Omental fat pad (tissue), 4 donors: ENCODE measurements around the gene HMGN3. TPM values are rescaled to one million over a fixed set of nuclear protein-coding genes. Genes with fewer than 3 reads are reported as not detected.

Experiments used
- ATAC-seq: fragments of 150-250 bp; one replicate; pipeline ENCODE4 v1.9.1; 2016; ENCODE audit warnings: mild to moderate bottlenecking, moderate library complexity; ENCODE audit not compliant: low FRiP score
- DNase-seq: peaks from one replicate; pipeline ENCODE4 v3.0.0-alpha.2; 2019; ENCODE audit warnings: low spot score
- total RNA-seq, 4 donors: library from RNA; depleted of rRNA; stranded (reverse); fragments of >200 nt; gene quantifications; one replicate each; pipeline ENCODE4 v1.1.0, GENCODE V29; 2016
- TF ChIP-seq, protein P1 (sequence below), 3 donors: fragments of 450-650 bp; IDR thresholded peaks; one replicate each; pipeline ENCODE4 v1.5.1; 2016 to 2017; ENCODE audit warnings: antibody characterized with exemption in 3 of 3, mild to moderate bottlenecking in 3 of 3, moderate library complexity in 2 of 3

HMGN3 gene
- total RNA-seq, 4 donors from 2014 or later: 26.7 to 66.2 (median 51.3) TPM

DNA sequence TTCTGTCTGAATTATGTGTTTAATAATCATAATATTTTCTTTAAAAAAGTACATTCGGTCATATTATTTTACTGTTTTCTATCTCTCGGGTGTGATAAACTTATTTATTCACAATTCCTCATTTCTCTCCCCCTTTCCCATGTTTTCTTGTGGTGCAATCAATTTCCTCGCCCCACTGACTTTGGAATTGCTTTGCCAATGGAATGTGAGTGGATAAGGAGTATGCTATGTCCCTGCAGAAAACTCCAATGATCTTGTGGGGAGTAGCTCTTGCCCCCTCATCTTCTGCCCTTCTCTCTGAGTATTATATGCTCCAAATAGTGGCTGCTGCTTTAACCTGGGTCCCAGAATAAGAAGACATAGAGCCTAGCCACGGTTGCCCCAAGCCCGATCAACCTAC is 64.1 kb downstream of the HMGN3 start:
- DNase-seq (no peak), ATAC-seq (no peak)
- TF ChIP-seq, protein P1, sequence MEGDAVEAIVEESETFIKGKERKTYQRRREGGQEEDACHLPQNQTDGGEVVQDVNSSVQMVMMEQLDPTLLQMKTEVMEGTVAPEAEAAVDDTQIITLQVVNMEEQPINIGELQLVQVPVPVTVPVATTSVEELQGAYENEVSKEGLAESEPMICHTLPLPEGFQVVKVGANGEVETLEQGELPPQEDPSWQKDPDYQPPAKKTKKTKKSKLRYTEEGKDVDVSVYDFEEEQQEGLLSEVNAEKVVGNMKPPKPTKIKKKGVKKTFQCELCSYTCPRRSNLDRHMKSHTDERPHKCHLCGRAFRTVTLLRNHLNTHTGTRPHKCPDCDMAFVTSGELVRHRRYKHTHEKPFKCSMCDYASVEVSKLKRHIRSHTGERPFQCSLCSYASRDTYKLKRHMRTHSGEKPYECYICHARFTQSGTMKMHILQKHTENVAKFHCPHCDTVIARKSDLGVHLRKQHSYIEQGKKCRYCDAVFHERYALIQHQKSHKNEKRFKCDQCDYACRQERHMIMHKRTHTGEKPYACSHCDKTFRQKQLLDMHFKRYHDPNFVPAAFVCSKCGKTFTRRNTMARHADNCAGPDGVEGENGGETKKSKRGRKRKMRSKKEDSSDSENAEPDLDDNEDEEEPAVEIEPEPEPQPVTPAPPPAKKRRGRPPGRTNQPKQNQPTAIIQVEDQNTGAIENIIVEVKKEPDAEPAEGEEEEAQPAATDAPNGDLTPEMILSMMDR (IDR thresholded peaks at IDR 0.05): no peak

DNA sequence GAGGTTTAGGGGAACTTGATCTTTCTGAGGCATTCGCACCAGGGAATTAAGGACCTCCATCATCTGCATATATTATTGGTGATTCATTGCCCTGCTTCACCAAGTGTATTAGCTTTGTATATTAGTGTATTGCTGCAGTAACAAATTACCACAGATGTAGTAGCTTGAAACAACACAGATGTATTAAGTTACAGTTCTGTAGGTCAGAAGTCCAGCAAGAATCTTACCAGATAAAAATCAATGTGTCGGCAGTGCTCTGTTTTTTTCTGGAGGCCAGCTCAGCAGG is 65.8 kb downstream of the HMGN3 start:
- TF ChIP-seq, protein P1 (IDR thresholded peaks at IDR 0.05): no peak
- no peak for DNase-seq
- no peak for ATAC-seq

DNA sequence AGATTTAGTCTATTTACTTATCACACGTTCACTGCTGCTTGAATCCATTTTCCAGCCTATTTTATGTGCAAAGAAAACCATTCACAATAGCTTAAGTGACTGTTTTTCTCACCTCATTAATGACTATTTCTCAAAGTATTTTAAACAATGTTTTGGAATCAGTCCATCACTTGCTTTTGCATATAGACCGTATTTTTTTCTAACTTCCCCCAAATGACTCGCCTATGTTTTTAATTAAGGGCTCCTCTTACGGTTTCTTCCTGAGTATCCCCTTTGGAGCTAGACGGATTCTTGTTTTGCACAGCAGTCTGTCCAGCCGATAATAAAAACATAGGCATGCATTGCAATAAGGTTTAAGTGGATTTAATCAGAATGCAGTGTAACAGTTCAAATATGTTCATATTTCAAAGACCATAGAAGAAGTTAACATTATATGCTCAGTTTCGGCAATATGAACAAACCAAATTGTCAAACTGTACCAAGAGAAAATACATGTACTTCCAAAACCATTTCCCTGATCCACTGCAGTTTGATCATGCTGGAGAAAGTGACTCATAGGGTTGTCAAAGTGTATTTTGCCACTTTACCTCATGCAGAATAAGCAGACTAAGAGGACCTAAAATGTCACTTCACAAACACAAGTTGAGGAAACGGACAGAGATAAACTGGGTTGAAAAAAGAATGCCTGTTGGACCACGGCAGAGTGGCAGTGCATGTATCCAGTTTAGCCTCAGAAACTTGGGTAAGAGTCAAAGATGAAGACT is 66.4 kb downstream of the HMGN3 start:
- no peak for ATAC-seq
- DNase-seq: no peak
- TF ChIP-seq, protein P1 (IDR thresholded peaks at IDR 0.05): no peak

DNA sequence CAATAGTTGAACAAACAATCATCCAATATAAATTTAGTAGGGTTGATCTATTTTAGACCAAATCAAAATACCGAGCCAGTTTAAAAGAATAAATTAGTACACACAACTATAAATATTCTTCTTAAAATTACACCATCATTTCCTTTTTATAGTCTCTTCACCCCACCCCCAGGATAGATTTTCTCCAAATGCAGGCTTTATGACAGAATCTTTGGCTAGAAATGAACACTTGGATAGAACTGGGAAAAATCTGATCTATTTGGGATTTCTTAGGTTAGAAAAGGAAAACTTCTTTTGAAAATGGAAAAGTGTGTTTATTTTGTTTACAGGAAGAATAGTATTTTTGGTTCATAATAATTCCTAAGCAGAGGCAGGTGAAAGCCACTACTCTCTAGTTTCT is 74.6 kb downstream of the HMGN3 start:
- TF ChIP-seq, protein P1 (IDR thresholded peaks at IDR 0.05): no peak
- no peak for DNase-seq
- no peak for ATAC-seq

DNA sequence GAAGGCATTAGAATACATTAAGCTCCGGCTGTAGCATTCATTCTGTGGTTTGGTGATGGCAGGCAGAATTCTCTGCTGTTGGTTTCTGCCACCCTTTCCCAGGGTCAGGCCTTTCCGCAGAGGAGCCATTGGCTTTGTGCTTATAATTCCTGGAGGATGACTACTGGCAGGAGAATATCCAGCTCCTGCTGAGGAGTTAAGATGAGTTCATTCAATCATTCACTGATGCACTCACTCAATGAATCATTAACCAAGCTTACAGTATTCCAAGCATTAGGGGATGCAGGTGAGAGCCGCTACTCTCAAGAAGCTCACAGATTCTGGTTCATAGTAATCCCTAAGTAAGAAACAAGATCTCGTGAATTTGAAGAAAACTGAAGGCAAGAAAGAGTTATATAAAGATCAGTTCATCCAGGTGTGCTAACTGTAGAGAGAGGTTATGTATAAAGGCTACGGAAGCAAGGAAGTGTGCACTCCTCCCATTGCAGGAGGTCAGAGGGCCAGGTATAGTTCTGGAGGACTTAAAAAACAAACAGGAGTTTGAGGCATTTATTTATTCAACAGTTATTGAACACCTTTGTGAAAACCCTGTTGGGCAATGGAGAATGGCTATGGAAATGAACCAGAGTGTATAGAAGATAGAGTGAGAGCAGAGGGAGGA is 75.5 kb downstream of the HMGN3 start:
- ATAC-seq (no peak), DNase-seq (no peak)
- TF ChIP-seq, protein P1 (IDR thresholded peaks at IDR 0.05): no peak

DNA sequence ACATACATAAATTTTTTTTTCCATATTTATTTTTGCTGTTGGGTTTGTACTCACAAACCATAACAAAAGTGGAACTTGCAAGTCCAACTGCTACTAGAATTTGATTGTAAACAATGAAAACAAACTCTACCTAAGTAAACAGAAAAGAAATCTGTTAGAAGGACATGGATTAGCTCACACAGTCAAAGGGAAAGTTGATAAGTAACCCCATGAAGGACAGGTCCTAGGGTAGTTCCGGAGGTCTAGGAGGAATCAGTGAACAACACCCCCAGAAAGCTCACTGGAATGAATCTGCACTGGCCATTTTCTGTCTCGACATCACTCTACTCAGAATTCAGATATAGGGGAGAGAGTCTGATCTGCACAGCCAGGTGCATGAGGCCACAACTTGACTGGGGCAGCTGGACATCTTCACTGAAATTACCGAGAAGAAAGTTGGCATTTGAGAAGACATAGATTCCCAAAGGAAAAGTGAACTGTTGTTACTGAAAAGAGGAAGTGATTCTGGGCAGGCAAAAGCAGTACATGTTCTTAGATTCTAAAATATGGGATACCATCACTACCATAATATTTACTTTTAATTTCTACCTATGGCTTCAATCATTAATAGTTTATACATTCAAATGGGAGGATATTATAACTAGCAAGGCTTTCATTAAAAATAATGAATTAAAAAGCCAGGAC is 76.4 kb downstream of the HMGN3 start:
- TF ChIP-seq, protein P1 (IDR thresholded peaks at IDR 0.05): no peak
- ATAC-seq (no peak), DNase-seq (no peak)
